ENCODE measurements around the gene INSYN1. TPM values are rescaled to one million over a fixed set of nuclear protein-coding genes. Genes with fewer than 3 reads are reported as not detected.
A peak's percentile ranks its signal among the peaks of the same experiment; 100 is the strongest.

Gene INSYN1
- 10 to 100 TPM in 6 of 7 donors, 1 to 10 TPM in 1; 4.9 to 86.3 (median 32.6) TPM for total RNA-seq
- 10 to 100 TPM in 1 of 2 donors, under 1 TPM in 1; 0.43 to 11.9 TPM for polyA plus RNA-seq
- long read RNA-seq, donor 1, partial matches to known transcripts = 0 of 3 reads
- long read RNA-seq, donor 1, other reads (novel, unspliced or antisense) = 3 of 3 reads
- long read RNA-seq, donor 2, full-length matches to known transcripts = 12 of 18 reads
- long read RNA-seq, donor 2, partial matches to known transcripts = 6 of 18 reads
- long read RNA-seq, donor 2, other reads (novel, unspliced or antisense) = 0 of 18 reads
- long read RNA-seq, donor 3, full-length matches to known transcripts = 62 of 78 reads
- long read RNA-seq, donor 3, partial matches to known transcripts = 1 of 78 reads
- long read RNA-seq, donor 3, other reads (novel, unspliced or antisense) = 15 of 78 reads

GRCh38 chr15:73753250-73754130 lies at the start of gene INSYN1:
Gene INSYN1 (minus strand): TSS chr15:73753351. CDS start chr15:73751130, 2,221 bp downstream.
- TF ChIP-seq POLR2A (IDR thresholded peaks at IDR 0.05) (no peak), CTCF (IDR thresholded peaks at IDR 0.05) (no peak), EP300 (IDR thresholded peaks at IDR 0.05) (no peak)
- H3K4me1 ChIP-seq (ENCODE audit: insufficient read depth) = peaks cover 3% of the 10 kb centered on the region
- H3K9me3 ChIP-seq = no peaks in the 10 kb centered on the region
- peak; percentile 65 to 80 (median 69) for DNase-seq
- no peaks in the 10 kb centered on the region for H3K36me3 ChIP-seq
- H3K27me3 ChIP-seq = no peaks in the 10 kb centered on the region
- peak within 1 kb of the TSS; percentile 52 for H3K4me3 ChIP-seq
- H3K27ac ChIP-seq = peak within 1 kb of the TSS; percentile 29 to 54
- intact Hi-C loops (cut with DNase I) = no loop called here
- 11 to 26% (median 15%) methylated on average over 18 to 44 of the region's 44 CpGs for WGBS, 3 donors

GRCh38 chr15:73802431-73803041 lies 49.4 kb upstream of the INSYN1 start:
- 39 to 61% (median 48%) methylated on average over 6 of the region's 6 CpGs for WGBS, 3 donors
- Histone ChIP-seq H3K36me3 (no peaks in the 10 kb centered on the region), H3K4me3 (no peak overlapping the region), H3K9me3 (no peaks in the 10 kb centered on the region), H3K27me3 (no peaks in the 10 kb centered on the region), H3K27ac (no peak overlapping the region), H3K4me1 (ENCODE audit: insufficient read depth) (peaks cover 4% of the 10 kb centered on the region)
- TF ChIP-seq EP300 (IDR thresholded peaks at IDR 0.05) (no peak), POLR2A (IDR thresholded peaks at IDR 0.05) (no peak), CTCF (IDR thresholded peaks at IDR 0.05) (no peak)
- no peak for DNase-seq
- intact Hi-C loops (cut with DNase I) = no loop called here

- Histone ChIP-seq H3K9me3 (no peaks in the 10 kb centered on the region), H3K27me3 (no peaks in the 10 kb centered on the region), H3K4me3 (no peak overlapping the region), H3K4me1 (ENCODE audit: insufficient read depth) (peaks cover 4% of the 10 kb centered on the region), H3K27ac (no peak overlapping the region), H3K36me3 (no peaks in the 10 kb centered on the region)
- peak; percentile 30 to 65 (median 41) for DNase-seq
- 20 to 29% (median 27%) methylated on average over 11 of the region's 11 CpGs for WGBS, 3 donors
- intact Hi-C loops (cut with DNase I) = no loop called here
- TF ChIP-seq EP300 (IDR thresholded peaks at IDR 0.05) (no peak), CTCF (IDR thresholded peaks at IDR 0.05) (no peak), POLR2A (IDR thresholded peaks at IDR 0.05) (no peak)
Measured at GRCh38 chr15:73800662-73801345, 47.7 kb upstream of the INSYN1 start.

GRCh38 chr15:73799466-73799865 lies 46.3 kb upstream of the INSYN1 start:
- H3K27ac ChIP-seq = no peak overlapping the region
- no peak for DNase-seq
- peaks cover 4% of the 10 kb centered on the region for H3K4me1 ChIP-seq (ENCODE audit: insufficient read depth)
- H3K27me3 ChIP-seq = no peaks in the 10 kb centered on the region
- WGBS, 3 donors = 60 to 78% (median 76%) methylated on average over 4 of the region's 4 CpGs
- intact Hi-C loops (cut with DNase I) = no loop called here
- no peaks in the 10 kb centered on the region for H3K36me3 ChIP-seq
- no peak overlapping the region for H3K4me3 ChIP-seq
- TF ChIP-seq POLR2A (IDR thresholded peaks at IDR 0.05) (no peak), CTCF (IDR thresholded peaks at IDR 0.05) (no peak), EP300 (IDR thresholded peaks at IDR 0.05) (no peak)
- no peaks in the 10 kb centered on the region for H3K9me3 ChIP-seq

Measured in ovary (tissue), 10 donors.